HG03378 (cell line): ENCODE data around the gene FAM9A.
"Not testable (repeated sequence)": the region's sequence is repeated elsewhere in the genome, so short reads cannot be mapped to it uniquely, and the experiment has no call there.

ENCODE experiments used
- ATAC-seq: cut with Tn5 transposase; IDR thresholded peaks from one replicate; pipeline ENCODE4 v1.9.1; 2021; ENCODE audit warnings: mild to moderate bottlenecking, moderate library complexity; ENCODE audit not compliant: unreplicated experiment

Gene FAM9A

GRCh38 chrX:8805046-8805445 lies 3.9 kb upstream of the FAM9A start:
- ATAC-seq, result no peak

DNA sequence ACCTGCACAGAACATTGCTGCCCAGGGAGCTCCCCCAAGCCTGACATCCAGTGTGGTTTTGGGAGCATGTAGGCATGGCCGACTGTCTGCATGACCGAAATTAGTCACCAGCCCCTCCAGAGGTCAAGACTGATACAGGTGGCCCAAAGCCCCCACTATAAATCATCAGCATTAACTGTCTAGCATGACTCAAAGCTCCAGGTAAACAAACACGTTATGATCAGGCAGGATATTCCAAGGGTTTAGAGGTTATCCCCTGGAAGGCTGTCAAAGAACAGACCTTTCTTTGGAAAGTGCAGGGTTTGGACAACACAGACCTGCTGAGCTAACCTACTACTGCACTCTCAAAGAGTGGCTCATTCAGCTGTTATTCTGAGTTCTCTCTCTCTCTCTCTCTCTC lies 2.1 kb upstream of the FAM9A start:
- no peak for ATAC-seq

GRCh38 chrX:8800351-8800750 lies 832 bp downstream of the FAM9A start:
- ATAC-seq, result not testable (repeated sequence)

DNA sequence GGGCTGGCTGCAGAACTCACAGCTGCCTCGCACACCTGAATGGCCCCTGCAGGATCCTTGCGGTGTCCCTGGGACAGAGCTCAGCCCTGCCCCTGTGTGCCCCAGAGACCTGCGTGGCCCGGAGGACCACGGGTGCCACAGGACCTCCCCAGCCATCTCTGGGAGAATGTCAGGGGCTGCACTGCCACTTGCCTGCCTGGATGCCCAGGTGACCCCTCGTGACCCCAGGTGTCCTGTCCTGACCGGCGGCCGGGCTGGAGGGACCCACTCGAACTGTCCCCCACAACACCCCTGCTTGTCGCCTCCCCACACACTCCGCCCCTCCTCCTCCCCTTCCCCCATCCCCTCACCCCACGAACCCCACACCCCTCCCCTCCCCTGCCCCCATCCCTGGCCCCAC lies 1.9 kb downstream of the FAM9A start:
- ATAC-seq, result not testable (repeated sequence)

DNA sequence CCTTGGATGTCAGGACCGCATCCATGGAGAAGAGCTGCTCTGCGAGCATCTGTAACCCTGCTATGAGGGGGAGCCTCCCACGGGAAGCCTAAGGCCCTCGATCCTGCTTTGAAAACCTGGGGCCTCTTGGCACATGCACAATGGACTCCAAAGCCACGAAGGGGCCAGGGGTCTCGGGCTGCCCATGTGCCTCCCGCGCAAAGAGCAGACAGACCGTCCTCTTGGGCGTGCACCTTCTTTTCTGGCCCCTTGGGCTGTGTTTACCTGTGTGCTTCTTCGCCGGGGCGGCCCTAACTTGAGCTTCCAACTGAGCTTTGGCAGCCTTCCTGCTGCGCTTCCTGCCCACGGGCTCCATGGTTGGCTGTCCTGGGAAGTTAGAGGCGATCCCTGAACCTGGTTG lies 2.5 kb downstream of the FAM9A start:
- ATAC-seq, result not testable (repeated sequence)

GRCh38 chrX:8787119-8787518 lies 14.1 kb downstream of the FAM9A start:
- not testable (repeated sequence) for ATAC-seq

DNA sequence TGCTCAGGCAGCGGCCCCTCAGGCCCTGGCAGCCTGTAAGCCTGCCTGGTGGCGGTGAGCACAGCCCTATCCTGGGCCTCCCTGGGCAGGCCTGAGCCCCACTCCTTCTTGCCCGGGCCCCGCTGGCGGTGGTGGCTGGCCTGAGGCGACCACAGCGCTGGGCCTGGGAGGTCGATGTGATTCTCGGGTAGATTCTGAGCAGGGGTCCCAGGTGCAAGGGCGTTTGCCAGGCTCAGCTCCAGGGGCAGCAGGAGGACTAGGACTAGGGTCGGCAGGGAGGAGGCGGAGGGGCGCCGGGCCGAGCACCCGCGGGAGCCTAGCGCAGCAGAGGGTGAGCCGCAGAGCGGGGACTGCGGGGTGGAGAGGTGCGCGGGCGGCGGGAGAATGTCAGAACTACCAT lies 17.0 kb downstream of the FAM9A start:
- ATAC-seq, result no peak

DNA sequence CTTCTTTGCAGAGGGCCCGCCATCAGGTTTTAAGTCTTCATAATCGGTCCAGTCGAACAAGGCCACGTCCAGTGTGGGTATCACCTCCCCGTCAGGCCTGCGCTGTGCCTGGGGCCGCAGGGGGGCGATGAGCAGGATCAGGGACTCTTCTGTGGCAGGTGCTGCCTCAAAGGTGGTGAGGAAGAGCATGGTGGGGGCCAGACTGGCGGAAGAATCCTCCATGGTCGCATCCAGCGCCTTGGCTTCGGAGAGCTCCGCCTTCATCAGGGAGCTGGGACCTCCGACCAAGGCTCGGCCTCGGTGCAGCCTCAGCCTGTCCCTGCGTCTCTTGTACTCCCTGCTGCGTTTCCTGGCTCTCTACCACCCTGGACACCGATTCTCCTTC lies 17.5 kb downstream of the FAM9A start:
- ATAC-seq, result no peak

GRCh38 chrX:8783097-8783713 lies 18.0 kb downstream of the FAM9A start:
- peak; percentile 82 for ATAC-seq

DNA sequence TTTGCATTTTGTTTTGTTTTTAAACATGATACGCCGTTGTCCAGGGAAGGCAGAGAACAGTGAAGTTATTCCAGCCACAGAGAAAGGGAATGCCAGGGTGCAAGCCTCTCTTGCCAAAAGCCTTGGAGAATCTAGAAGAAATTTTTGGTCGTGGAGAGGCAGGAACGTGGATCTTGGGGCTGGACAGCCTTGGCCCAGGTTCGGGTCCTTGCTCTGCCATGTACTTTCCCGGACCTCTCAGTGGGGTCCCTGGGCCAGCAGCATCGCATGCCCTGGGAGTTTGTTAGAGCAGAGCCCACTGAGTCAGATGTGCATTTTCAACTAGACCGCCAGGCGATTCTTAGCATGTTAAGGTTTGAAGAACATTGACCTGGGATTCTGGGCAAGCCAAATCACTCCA lies 18.6 kb downstream of the FAM9A start:
- no peak for ATAC-seq

DNA sequence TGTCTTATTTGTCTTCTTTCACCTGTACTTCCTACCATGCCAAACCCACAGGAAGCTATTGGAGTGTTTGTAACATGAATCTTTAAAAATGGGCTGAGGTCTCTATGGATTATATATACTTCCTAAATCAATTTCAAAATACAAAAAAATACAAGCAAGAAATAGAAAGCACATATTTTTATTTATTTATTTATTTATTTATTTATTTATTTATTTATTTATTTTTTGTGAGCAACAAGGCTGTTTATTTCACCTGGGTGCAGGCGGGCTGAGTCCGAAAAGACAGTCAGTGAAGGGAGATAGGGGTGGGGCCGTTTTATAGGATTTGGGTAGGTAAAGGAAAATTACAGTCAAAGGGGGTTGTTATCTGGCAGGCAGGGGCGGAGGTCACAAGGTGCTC lies 19.3 kb downstream of the FAM9A start:
- ATAC-seq, result not testable (repeated sequence)

DNA sequence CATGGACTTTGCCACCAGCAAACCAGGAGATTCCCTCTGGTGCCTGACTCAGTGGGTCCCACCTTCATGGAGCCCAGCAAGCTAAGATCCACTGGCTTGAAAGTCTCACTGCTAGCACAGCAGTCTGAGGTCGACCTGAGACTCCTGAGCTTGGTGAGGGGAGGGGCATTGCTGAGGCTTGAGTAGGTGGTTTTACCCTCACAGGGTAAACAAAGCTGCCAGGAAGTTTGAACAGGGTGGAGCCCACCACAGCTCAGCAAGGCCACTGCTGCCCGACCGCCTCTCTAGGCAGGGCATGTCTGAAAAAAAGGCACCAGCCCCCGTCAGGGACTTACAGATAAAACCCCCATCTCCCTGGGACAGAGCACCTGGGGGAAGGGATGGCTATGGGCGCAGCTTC lies 28.1 kb downstream of the FAM9A start:
- ATAC-seq, result no peak

- no peak for ATAC-seq
Measured at GRCh38 chrX:8760021-8760420, 41.2 kb downstream of the FAM9A start.

- not testable (repeated sequence) for ATAC-seq
Measured at GRCh38 chrX:8758706-8759105, 42.5 kb downstream of the FAM9A start.

DNA sequence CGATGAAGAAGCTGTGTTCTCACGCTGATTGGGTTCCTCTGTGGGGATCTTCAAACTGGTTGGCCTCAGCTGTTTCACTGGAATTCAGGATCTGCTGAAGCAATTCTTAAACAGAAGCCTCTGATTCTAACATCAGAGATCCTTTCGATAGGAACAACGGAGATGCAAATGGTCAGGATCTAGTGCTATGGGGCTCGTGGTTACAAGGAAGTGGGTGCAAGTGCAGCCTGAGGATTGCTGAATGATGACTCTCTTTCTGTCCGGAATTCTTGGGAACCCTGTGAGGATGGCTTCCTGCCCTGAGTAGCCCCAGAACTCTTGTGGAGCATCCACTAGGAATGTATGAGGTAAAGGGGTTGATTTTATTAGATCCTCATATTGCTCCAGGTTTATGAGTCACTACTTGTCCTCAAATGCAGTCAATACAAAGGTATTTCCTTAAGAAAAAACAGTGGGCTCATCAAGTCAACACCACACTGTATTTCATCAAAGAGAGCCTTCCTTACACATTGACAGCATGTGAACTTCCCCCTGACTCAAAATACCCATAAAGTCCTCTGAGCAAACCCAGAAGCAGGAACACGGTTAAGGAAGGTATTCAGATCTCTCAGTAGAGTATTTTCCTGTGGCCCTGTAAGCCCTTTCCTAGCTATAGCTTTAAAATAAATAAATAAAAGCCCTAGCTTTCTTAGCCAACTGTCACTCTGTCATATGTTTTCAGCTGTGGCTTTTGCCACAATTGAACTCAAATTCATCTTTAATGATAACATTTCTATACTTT lies 43.4 kb downstream of the FAM9A start:
- not testable (repeated sequence) for ATAC-seq

DNA sequence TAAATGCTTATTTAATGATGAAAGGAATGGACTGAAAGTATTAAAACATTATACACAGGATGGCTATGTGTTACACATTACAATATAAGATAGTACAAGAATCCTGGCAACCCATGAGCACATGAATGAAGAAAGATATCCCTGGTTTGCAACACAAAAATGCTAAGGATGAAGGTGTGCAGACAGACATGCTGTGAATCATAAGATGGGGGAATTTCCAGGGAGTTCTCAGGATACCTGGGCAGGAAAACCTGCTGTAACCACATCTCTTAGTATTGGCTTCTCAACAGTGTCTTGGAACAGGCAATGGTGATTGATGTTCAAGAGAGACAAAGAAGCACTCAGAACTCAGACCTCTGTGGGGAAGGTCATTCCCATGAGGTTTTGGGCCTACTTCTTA lies 45.4 kb downstream of the FAM9A start:
- no peak for ATAC-seq

DNA sequence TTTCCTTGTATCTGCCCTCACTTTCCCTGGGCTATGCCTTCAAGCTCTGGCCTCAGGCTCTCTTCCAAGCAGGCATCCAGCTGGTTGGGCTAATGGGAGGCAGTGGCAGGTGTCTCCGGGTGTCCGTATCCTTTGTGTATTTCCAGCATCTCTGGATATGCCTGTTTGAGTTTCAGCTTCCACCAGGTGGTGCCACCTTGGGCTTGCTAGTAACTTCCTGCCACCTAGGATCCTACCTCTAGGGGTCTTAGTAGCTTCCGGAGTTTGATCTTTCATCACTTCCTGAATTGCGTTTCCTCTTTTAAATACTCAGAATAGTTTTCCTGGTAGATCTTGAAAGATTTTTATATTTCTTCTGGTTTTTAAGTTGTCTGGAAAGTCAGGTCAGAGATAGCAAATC lies 46.1 kb downstream of the FAM9A start:
- no peak for ATAC-seq

DNA sequence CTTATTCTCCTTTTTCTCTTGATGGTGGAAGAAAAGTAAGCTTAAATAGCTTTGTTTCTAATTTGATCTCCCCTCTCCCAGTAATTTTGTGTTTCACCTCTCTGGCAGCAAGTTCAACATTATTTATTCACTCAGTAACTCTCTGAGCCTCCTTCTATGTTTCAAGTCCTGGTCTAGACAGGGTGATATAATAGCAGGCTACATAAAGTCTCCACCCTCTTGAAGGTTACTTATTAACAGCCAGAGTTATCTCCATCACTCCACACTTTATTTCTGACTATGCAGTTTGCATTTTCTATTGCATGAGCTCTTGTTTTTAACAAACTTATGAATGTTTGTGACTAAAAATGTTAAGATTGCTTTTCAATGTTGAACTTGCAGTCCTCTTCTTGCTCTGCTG lies 51.5 kb downstream of the FAM9A start:
- ATAC-seq, result no peak

GRCh38 chrX:8748855-8749254 lies 52.3 kb downstream of the FAM9A start:
- peak; percentile 63 for ATAC-seq

DNA sequence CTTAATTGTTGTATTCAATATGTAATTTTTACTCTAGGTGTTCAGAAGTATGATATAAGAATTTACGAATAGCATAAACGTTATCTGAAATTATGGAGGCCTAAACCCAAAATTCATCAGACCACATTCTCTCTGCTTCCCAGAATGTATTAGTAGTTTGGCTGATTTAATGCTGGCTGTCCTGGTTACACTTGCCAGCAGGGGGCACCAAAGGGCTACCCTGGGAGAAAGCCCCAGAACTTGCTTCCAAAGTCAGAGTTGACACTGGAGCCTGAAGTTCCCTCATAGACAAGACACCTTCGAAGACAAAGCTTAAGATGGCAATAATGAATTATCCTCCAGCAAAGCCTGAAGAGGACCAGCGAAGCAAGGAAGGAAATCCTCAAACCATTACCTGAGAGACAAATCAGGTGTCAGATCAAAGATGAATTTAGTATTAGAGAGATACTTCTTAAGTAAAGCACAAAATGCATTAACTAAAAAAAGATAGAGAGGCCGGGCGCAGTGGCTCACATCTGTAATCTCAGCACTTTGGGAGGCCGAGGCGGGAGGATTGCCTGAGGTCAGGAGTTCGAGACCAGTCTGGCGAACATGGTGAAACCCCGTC lies 58.0 kb downstream of the FAM9A start:
- no peak for ATAC-seq

DNA sequence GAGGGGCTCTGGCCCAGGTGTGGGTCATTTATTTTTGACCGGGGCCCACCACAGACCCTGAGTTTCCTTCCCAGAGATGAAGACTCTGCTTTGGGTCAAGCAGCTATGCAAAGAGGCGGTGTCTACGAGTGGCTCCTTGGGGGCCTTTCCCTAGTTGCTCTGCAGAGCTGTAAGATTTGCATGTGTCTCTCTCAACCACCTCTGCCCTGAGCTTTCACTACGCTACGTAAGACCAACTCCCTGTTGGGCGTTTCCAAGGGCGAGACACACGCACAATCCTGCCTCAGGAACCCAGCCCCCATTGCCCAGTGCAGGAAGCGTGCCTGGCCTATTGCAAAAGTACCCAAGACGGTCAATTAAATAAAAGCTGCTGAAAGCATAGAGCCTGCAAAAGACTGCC lies 59.2 kb downstream of the FAM9A start:
- no peak for ATAC-seq
